Neutrophil (primary cell): ENCODE data around the gene DHRS7C.

Source experiments
- H3K27ac ChIP-seq: fragments of 200-600 bp; sonication (generic); 2 replicates; pipeline ENCODE4 v1.5.1; 2016; ENCODE audit warnings: mild to moderate bottlenecking, moderate library complexity
- H3K27me3 ChIP-seq: fragments of 200-600 bp; sonication (generic); 2 replicates; pipeline ENCODE4 v1.6.0; 2016; ENCODE audit warnings: mild to moderate bottlenecking
- H3K36me3 ChIP-seq: fragments of 200-600 bp; sonication (generic); 2 replicates; pipeline ENCODE4 v1.5.1; 2017
- H3K4me1 ChIP-seq, 2 experiments: fragments of 200-600 bp in 1 of 2; sonication (generic) in 1 of 2; 1 replicate in 1 of 2; 2 replicates in 1 of 2; pipeline versions ENCODE4 v1.5.1 to v1.6.1; 2013 to 2016; ENCODE audit warnings: low read depth in 1 of 2, low read length in 1 of 2, mild to moderate bottlenecking in 1 of 2, moderate library complexity in 1 of 2; ENCODE audit not compliant: control insufficient read depth in 1 of 2, insufficient read depth in 1 of 2
- H3K4me3 ChIP-seq, 2 experiments: fragments of 200-600 bp in 1 of 2; sonication (generic) in 1 of 2; 1 replicate in 1 of 2; 2 replicates in 1 of 2; pipeline ENCODE4 v1.5.1; 2013 to 2016; ENCODE audit warnings: low read depth in 1 of 2, low read length in 1 of 2, mild to moderate bottlenecking in 1 of 2, moderate library complexity in 1 of 2
- H3K9me3 ChIP-seq: fragments of 200-600 bp; sonication (generic); 2 replicates; pipeline ENCODE4 v1.5.1; 2016
- TF ChIP-seq, protein P1 (sequence below): fragments of 200-600 bp; sonication (generic); IDR thresholded peaks from 2 replicates; pipeline ENCODE4 v1.5.1; 2016; ENCODE audit warnings: antibody characterized with exemption

DHRS7C gene

DNA sequence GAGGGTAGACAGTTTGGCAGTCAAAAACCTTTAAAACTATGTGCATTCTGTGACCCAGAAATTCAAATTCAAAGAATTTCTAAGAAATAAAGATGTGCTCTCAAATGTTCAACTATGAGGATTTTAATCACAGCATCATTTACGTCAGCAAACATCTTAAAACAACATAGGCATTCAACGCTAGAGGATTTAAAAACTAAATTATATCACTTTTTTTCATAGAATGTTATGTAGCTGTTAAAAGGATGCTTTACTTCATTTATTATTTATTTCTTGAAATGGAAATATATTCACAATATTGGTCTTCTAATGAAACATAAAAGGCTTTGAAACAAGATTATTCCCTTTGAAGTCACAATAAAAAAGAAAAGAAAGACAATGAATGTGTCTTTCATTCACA, 38.0 kb upstream of the DHRS7C start:
- no peak overlapping the region for H3K4me3 ChIP-seq
- TF ChIP-seq, protein P1, sequence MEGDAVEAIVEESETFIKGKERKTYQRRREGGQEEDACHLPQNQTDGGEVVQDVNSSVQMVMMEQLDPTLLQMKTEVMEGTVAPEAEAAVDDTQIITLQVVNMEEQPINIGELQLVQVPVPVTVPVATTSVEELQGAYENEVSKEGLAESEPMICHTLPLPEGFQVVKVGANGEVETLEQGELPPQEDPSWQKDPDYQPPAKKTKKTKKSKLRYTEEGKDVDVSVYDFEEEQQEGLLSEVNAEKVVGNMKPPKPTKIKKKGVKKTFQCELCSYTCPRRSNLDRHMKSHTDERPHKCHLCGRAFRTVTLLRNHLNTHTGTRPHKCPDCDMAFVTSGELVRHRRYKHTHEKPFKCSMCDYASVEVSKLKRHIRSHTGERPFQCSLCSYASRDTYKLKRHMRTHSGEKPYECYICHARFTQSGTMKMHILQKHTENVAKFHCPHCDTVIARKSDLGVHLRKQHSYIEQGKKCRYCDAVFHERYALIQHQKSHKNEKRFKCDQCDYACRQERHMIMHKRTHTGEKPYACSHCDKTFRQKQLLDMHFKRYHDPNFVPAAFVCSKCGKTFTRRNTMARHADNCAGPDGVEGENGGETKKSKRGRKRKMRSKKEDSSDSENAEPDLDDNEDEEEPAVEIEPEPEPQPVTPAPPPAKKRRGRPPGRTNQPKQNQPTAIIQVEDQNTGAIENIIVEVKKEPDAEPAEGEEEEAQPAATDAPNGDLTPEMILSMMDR = no peak

DNA sequence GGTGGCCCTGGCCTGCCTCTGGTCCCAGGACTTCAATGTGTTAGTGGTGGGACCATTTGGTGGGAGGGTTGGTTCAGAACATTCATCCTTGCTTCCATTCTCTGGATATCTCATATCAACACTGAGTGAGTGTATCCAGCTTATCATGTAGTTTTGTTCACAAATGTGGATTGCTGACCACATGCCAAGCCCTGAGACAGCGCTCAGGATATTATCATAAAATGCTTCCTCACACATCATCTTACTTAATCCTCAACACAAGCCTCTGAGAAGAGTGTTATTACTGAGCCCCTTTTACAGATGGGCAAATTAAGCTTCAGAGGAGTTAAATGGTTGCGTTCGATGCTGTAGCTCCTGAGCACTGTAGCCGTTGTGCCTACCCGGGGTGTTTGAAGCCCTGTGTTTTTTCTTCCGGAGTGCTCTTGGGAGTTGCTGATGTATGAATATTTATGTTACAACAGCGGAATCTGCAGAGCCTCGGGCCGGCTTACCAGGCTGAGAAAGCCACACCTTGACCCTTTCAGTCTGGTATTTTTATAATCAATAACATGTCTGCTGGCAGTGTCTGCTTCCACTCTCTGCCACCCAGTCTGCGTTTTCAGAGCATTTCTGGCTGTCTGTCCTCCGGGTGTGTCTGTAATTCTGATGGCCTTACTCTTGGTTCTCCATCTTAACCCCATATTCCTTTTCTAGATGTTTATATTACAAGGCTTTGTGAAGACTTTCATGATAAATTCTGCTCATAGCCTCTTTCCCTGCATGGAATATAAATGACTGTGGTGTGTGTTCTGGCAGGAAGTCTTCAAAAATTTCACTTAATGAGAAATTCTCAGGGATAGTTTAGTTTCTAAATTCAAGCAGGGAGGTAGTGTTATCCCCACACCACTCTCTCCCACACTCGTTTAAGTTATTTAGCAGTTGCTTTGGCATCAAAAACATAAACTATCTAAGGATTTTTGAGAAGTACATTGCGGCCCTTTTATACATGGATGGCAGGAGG, 37.2 kb upstream of the DHRS7C start:
- Histone ChIP-seq H3K27me3 (peaks cover 43% of the 10 kb centered on the region), H3K27ac (no peak overlapping the region), H3K36me3 (no peaks in the 10 kb centered on the region), H3K4me1 (no peaks in the 10 kb centered on the region), H3K4me3 (no peak overlapping the region), H3K9me3 (no peaks in the 10 kb centered on the region)
- TF ChIP-seq, protein P1 = no peak

More for the DNA sequence above, 38.0 kb upstream of the DHRS7C start:
- peaks cover 43% of the 10 kb centered on the region for H3K27me3 ChIP-seq
- H3K27ac ChIP-seq = no peak overlapping the region
- no peaks in the 10 kb centered on the region for H3K36me3 ChIP-seq
- no peaks in the 10 kb centered on the region for H3K4me1 ChIP-seq
- H3K9me3 ChIP-seq = no peaks in the 10 kb centered on the region

DNA sequence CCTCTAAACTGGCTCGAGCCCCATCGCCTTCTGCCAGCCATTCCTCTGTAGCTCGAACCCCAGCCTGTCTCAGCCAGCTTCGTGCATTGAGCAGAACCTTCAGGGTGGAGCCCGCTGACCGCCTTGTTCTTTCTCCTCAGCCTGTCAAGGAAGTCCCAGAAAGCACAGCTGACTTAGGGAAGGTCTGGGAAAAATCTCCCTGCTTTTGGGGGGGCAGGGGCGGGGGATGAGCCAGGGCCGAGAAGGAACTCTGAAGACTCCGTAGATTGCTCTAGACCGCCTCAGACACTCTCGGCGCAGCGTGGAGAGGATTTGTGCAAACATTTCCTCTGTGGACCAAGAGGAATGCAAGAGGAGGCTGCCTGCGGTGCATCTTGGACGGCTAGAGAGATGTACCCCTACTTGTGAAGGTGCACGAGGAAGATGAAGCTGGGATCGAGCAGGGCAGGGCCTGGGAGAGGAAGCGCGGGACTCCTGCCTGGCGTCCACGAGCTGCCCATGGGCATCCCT, 34.3 kb upstream of the DHRS7C start, which contains the start of gene GLP2R:
GLP2R (plus strand) TSS at position 284 of the 510 bp plus-strand sequence; CDS start at position 424, 140 bp downstream.
- no peak within 1 kb of the TSS for H3K27ac ChIP-seq
- no peak within 1 kb of the TSS for H3K4me3 ChIP-seq
- H3K9me3 ChIP-seq = no peaks in the 10 kb centered on the region
- H3K27me3 ChIP-seq = peaks cover 41% of the 10 kb centered on the region
- H3K4me1 ChIP-seq = no peaks in the 10 kb centered on the region
- no peaks in the 10 kb centered on the region for H3K36me3 ChIP-seq
- TF ChIP-seq, protein P1 = no peak

DNA sequence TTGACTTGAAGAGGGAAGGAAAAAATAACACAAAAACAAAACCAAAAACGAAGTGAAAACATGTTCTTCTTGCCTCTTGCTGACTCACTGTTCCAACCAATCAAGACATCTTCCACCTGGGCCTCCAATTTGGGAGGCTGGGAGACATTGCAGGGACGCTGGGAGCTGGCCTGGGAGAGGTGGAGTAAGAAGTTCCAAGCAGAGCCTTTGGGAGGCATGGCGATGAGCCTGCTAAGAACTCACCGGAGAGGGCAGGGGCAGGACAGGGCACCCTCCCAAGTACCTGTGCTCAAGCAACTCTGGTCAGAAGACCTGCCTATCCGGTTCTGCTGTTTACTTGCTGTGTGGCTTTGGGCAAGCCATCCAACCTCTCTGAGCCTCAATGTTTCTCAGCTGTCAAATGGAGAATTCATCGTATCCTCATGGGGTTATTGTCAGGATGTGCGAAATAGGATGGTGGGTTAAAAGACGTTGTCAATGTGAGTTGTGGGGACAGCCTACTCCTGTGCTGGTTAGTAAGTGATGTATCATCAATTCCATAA, 33.5 kb upstream of the DHRS7C start:
- Histone ChIP-seq H3K9me3 (no peaks in the 10 kb centered on the region), H3K4me3 (no peak overlapping the region), H3K4me1 (no peaks in the 10 kb centered on the region), H3K27me3 (peaks cover 32% of the 10 kb centered on the region), H3K27ac (no peak overlapping the region), H3K36me3 (no peaks in the 10 kb centered on the region)
- TF ChIP-seq, protein P1 = no peak

DNA sequence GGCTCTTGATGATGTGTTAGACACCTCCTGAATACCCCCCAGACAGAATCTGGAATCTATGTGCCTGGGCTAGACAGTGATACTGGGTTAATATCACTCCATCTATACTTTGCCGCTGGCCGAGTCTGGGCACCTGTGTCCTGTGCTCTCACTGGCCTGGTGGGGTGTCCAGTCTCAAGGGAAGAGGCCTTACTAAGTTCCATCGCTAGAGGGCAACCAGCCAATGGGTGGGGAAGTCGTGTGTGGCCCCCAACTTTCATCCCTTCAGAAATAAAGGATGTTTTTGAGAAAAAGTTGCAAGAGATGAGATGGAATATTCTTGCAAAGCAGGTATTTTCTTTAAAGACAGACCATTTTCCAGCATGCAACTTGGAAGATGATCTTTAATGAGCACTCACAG, 32.7 kb upstream of the DHRS7C start:
- TF ChIP-seq, protein P1 = no peak
- no peak overlapping the region for H3K4me3 ChIP-seq
- H3K9me3 ChIP-seq = no peaks in the 10 kb centered on the region
- H3K27ac ChIP-seq = no peak overlapping the region
- no peaks in the 10 kb centered on the region for H3K36me3 ChIP-seq
- peaks cover 26% of the 10 kb centered on the region for H3K27me3 ChIP-seq
- H3K4me1 ChIP-seq = no peaks in the 10 kb centered on the region
